H9 (cell line): Measurements from ENCODE around the gene DPH6. TPM values are rescaled to one million over a fixed set of nuclear protein-coding genes. Genes with fewer than 3 reads are reported as not detected.

Experiments used
- DNase-seq: peaks from one replicate; pipeline ENCODE4 v3.0.0-alpha.2; 2017
- H2AFZ ChIP-seq: one replicate; pipeline ENCODE4 v1.6.1; 2013; ENCODE audit warnings: mild to moderate bottlenecking, low read length, control low read depth, moderate library complexity
- H2AK5ac ChIP-seq: 2 replicates; pipeline ENCODE4 v1.6.1; 2013; ENCODE audit warnings: low read length, control low read depth, mixed read lengths; ENCODE audit not compliant: insufficient read length
- H2BK120ac ChIP-seq: one replicate; pipeline ENCODE4 v1.6.1; 2013; ENCODE audit warnings: low read depth, mild to moderate bottlenecking, low read length, control low read depth, inconsistent platforms; ENCODE audit not compliant: poor library complexity, severe bottlenecking
- H2BK12ac ChIP-seq: 2 replicates; pipeline ENCODE4 v1.6.1; 2013; ENCODE audit warnings: low read length, control low read depth, mixed read lengths, low read depth; ENCODE audit not compliant: insufficient read length
- H2BK15ac ChIP-seq: 2 replicates; pipeline ENCODE4 v1.6.1; 2013; ENCODE audit warnings: low read depth, low read length, control low read depth
- H2BK20ac ChIP-seq: one replicate; pipeline ENCODE4 v1.6.1; 2013; ENCODE audit warnings: low read depth, mild to moderate bottlenecking, low read length, control low read depth, inconsistent platforms; ENCODE audit not compliant: poor library complexity, severe bottlenecking
- H2BK5ac ChIP-seq: 2 replicates; pipeline ENCODE4 v1.6.1; 2013; ENCODE audit warnings: low read length, control low read depth, mixed read lengths; ENCODE audit not compliant: insufficient read length
- H3K14ac ChIP-seq: 2 replicates; pipeline ENCODE4 v1.6.1; 2013; ENCODE audit warnings: low read length, control low read depth; ENCODE audit not compliant: insufficient read depth
- H3K18ac ChIP-seq: 2 replicates; pipeline ENCODE4 v1.6.1; 2013; ENCODE audit warnings: low read depth, mild to moderate bottlenecking, mixed read lengths, low read length, control low read depth; ENCODE audit not compliant: insufficient read length
- H3K23ac ChIP-seq: 2 replicates; pipeline ENCODE4 v1.6.1; 2013; ENCODE audit warnings: low read length, control low read depth, mixed read lengths, low read depth; ENCODE audit not compliant: insufficient read length
- H3K23me2 ChIP-seq: 2 replicates; pipeline ENCODE4 v1.6.1; 2013; ENCODE audit warnings: low read depth, mild to moderate bottlenecking, mixed read lengths, low read length, control low read depth; ENCODE audit not compliant: insufficient read length, poor library complexity, severe bottlenecking
- H3K27ac ChIP-seq: 2 replicates; pipeline ENCODE4 v1.5.1; 2013; ENCODE audit warnings: low read length, control low read depth, mixed read lengths, low read depth; ENCODE audit not compliant: insufficient read length
- H3K27me3 ChIP-seq: 2 replicates; pipeline ENCODE4 v1.6.1; 2013; ENCODE audit warnings: low read length, control low read depth, inconsistent platforms; ENCODE audit not compliant: insufficient read depth
- H3K4ac ChIP-seq: 2 replicates; pipeline ENCODE4 v1.6.1; 2013; ENCODE audit warnings: low read depth, mild to moderate bottlenecking, control low read depth, inconsistent platforms, low read length, moderate library complexity
- H3K4me1 ChIP-seq: 2 replicates; pipeline ENCODE4 v1.6.1; 2013; ENCODE audit warnings: low read length, control low read depth, inconsistent platforms; ENCODE audit not compliant: insufficient read depth
- H3K4me2 ChIP-seq: 2 replicates; pipeline ENCODE4 v1.6.1; 2013; ENCODE audit warnings: low read length, control low read depth, mixed read lengths; ENCODE audit not compliant: insufficient read length, insufficient read depth
- H3K56ac ChIP-seq: 2 replicates; pipeline ENCODE4 v1.6.1; 2013; ENCODE audit warnings: low read depth, mild to moderate bottlenecking, mixed read lengths, low read length, control low read depth; ENCODE audit not compliant: insufficient read length
- H3K79me1 ChIP-seq: 2 replicates; pipeline ENCODE4 v1.6.1; 2013; ENCODE audit warnings: low read depth, mild to moderate bottlenecking, moderate library complexity, low read length, control low read depth, inconsistent platforms; ENCODE audit not compliant: insufficient read depth, poor library complexity, severe bottlenecking
- H3K79me2 ChIP-seq: 2 replicates; pipeline ENCODE4 v1.6.1; 2013; ENCODE audit warnings: low read length, control low read depth, inconsistent platforms; ENCODE audit not compliant: insufficient read depth
- H3K9ac ChIP-seq: 2 replicates; pipeline ENCODE4 v1.6.1; 2013; ENCODE audit warnings: low read length, control low read depth, mixed read lengths; ENCODE audit not compliant: insufficient read length; ENCODE audit errors: extremely low read depth
- H3K9me3 ChIP-seq: one replicate; pipeline ENCODE4 v1.6.1; 2013; ENCODE audit warnings: low read depth, low read length, inconsistent platforms; ENCODE audit not compliant: control insufficient read depth
- H3T11ph ChIP-seq: one replicate; pipeline ENCODE4 v1.6.1; 2013; ENCODE audit warnings: mild to moderate bottlenecking, low read length, control low read depth, inconsistent platforms
- H4K20me1 ChIP-seq: one replicate; pipeline ENCODE4 v1.6.1; 2013; ENCODE audit not compliant: control insufficient read depth, insufficient read length, insufficient read depth
- H4K5ac ChIP-seq: 2 replicates; pipeline ENCODE4 v1.6.1; 2013; ENCODE audit warnings: low read depth, mild to moderate bottlenecking, mixed read lengths, low read length, control low read depth; ENCODE audit not compliant: insufficient read length
- H4K8ac ChIP-seq: replicated peaks from 2 replicates; pipeline ENCODE4 v1.6.1; 2013; ENCODE audit warnings: low read length, control low read depth, mixed read lengths, low read depth; ENCODE audit not compliant: insufficient read length
- H4K91ac ChIP-seq: 2 replicates; pipeline ENCODE4 v1.6.1; 2013; ENCODE audit warnings: low read depth, mild to moderate bottlenecking, moderate library complexity, mixed read lengths, low read length, control low read depth; ENCODE audit not compliant: insufficient read length
- H3K27ac Mint-ChIP-seq, 3 experiments: 2 replicates in 2 of 3; 3 replicates in 1 of 3; pipeline ENCODE4 v1.8.0; 2020 to 2021; ENCODE audit warnings: mixed read lengths in 3 of 3, mild to moderate bottlenecking in 1 of 3, moderate library complexity in 1 of 3
- H3K27me3 Mint-ChIP-seq: 2 replicates; pipeline ENCODE4 v1.8.0; 2021; ENCODE audit warnings: low read depth, mild to moderate bottlenecking, moderate library complexity, mixed read lengths
- H3K36me3 Mint-ChIP-seq, 3 experiments: 2 replicates in 2 of 3; 3 replicates in 1 of 3; pipeline ENCODE4 v1.8.0; 2020 to 2021; ENCODE audit warnings: low read depth in 3 of 3, mixed read lengths in 3 of 3; ENCODE audit not compliant: insufficient read depth in 1 of 3
- H3K4me1 Mint-ChIP-seq, 2 experiments: 2 replicates each; pipeline ENCODE4 v1.8.0; 2020; ENCODE audit warnings: mixed read lengths in 2 of 2
- H3K4me3 Mint-ChIP-seq, 2 experiments: 2 replicates in 1 of 2; 3 replicates in 1 of 2; pipeline ENCODE4 v1.8.0; 2020 to 2021; ENCODE audit warnings: mild to moderate bottlenecking in 2 of 2, mixed read lengths in 2 of 2, moderate library complexity in 1 of 2
- H3K9me3 Mint-ChIP-seq, 2 experiments: 2 replicates in 1 of 2; 3 replicates in 1 of 2; pipeline ENCODE4 v1.8.0; 2020; ENCODE audit warnings: mild to moderate bottlenecking in 2 of 2, mixed read lengths in 2 of 2, moderate library complexity in 1 of 2
- CTCF ChIP-seq: fragments of 200-600 bp; sonication (generic); conservative IDR thresholded peaks from 3 replicates; pipeline ENCODE4 v1.8.0; 2021; ENCODE audit warnings: antibody characterized with exemption, mild to moderate bottlenecking
- total RNA-seq: library from RNA; stranded (reverse); gene quantifications from 2 replicates; pipeline ENCODE4 v1.2.1, GENCODE V29; 2021

Gene DPH6
- total RNA-seq, 1 experiment from 2014 or later, result 42.0 TPM

GRCh38 chr15:35397027-35397426 is 148.9 kb downstream of the DPH6 start:
- Histone ChIP-seq H2BK12ac (no peak overlapping the region), H2AFZ (no peak overlapping the region), H4K8ac (no peak overlapping the region), H4K91ac (no peak overlapping the region), H2BK5ac (no peak overlapping the region), H3K27ac (no peak overlapping the region), H2BK120ac (no peak overlapping the region), H3K18ac (no peak overlapping the region), H3K23me2 (no peaks in the 10 kb centered on the region), H2BK20ac (no peak overlapping the region), H4K20me1 (no peaks in the 10 kb centered on the region), H3K27me3 (no peaks in the 10 kb centered on the region), H2AK5ac (no peak overlapping the region), H3K4ac (no peak overlapping the region), H2BK15ac (no peak overlapping the region), H3K79me1 (no peaks in the 10 kb centered on the region), H3K9ac (no peak overlapping the region), H3K14ac (no peak overlapping the region), H3K4me1 (no peaks in the 10 kb centered on the region), H3K79me2 (no peaks in the 10 kb centered on the region), H4K5ac (no peak overlapping the region), H3K56ac (no peak overlapping the region), H3K4me2 (no peak overlapping the region), H3K9me3 (no peaks in the 10 kb centered on the region), H3K23ac (no peak overlapping the region), H3T11ph (no peak overlapping the region)
- Mint-ChIP-seq H3K27me3 (no peaks in the 10 kb centered on the region), H3K27ac (no peak overlapping the region), H3K9me3 (peaks cover 2 to 5% of the 10 kb centered on the region in 2 experiments; a peak in 2 of 5 replicates), H3K4me3 (no peak overlapping the region), H3K36me3 (peaks cover 3 to 16% (median 5%) of the 10 kb centered on the region in 3 experiments; a peak in 5 of 7 replicates), H3K4me1 (no peaks in the 10 kb centered on the region)
- no peak for DNase-seq
- no peak for TF ChIP-seq CTCF
